ENCODE measurements around the gene LRIG1.

Gene LRIG1

GRCh38 chr3:66441129-66441528 is 59.7 kb downstream of the LRIG1 start:
- no peaks in the 10 kb centered on the region for H4K20me1 ChIP-seq (ENCODE audit: insufficient read depth)
- TF ChIP-seq CTCF (conservative IDR thresholded peaks at IDR 0.05; ENCODE audit: low read depth, low read length): no peak
- peaks cover 50% of the 10 kb centered on the region for H3K79me2 ChIP-seq (ENCODE audit: insufficient read depth, low read depth)
- H3K4me1 ChIP-seq (ENCODE audit: low read depth, poor library complexity, severe bottlenecking): peaks cover 35% of the 10 kb centered on the region
- H2AFZ ChIP-seq (ENCODE audit: low read depth): no peak overlapping the region
- no peak overlapping the region for H3K9ac ChIP-seq
- no peak overlapping the region for H3K4me3 ChIP-seq (IDR thresholded peaks at IDR 0.05; ENCODE audit: insufficient read depth, low read depth, low read length)
- H3K27me3 ChIP-seq (ENCODE audit: insufficient read depth, low read depth): no peaks in the 10 kb centered on the region
- H3K36me3 ChIP-seq (ENCODE audit: insufficient read depth): no peaks in the 10 kb centered on the region
- no peak overlapping the region for H3K27ac ChIP-seq
- H3K4me2 ChIP-seq: no peak overlapping the region

- Histone ChIP-seq H3K4me2 (no peak overlapping the region), H3K36me3 (ENCODE audit: insufficient read depth) (no peaks in the 10 kb centered on the region), H3K27ac (no peak overlapping the region), H3K27me3 (ENCODE audit: insufficient read depth, low read depth) (no peaks in the 10 kb centered on the region), H2AFZ (ENCODE audit: low read depth) (no peak overlapping the region), H4K20me1 (ENCODE audit: insufficient read depth) (peaks cover 3% of the 10 kb centered on the region; the same call in 1 of the 2 replicates), H3K79me2 (ENCODE audit: insufficient read depth, low read depth) (peaks cover 54% of the 10 kb centered on the region), H3K4me3 (IDR thresholded peaks at IDR 0.05; ENCODE audit: insufficient read depth, low read depth, low read length) (no peak overlapping the region), H3K9ac (no peak overlapping the region), H3K4me1 (ENCODE audit: low read depth, poor library complexity, severe bottlenecking) (peaks cover 33% of the 10 kb centered on the region)
- no peak for TF ChIP-seq CTCF (conservative IDR thresholded peaks at IDR 0.05; ENCODE audit: low read depth, low read length)
Measured at GRCh38 chr3:66439666-66440344, 61.0 kb downstream of the LRIG1 start.

DNA sequence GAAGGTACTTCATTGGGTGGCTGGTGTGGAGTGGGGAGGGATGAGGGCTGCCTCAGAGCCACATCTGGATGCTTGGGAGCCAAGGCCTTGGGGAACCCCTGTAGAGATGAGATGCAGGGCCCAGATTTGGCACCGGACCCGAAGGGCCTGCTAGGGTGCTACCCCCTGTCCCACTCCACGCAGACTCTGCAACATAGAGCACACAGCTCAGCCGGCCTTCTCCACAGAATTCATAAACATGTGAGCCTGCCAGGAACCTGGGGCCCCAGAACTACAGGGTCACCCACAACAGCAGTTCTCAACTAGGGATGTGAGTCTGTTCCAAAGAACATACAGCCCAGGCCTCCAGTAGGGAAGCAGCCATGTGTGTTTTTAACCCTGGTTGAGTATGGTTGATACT is 62.8 kb downstream of the LRIG1 start:
- TF ChIP-seq CTCF (conservative IDR thresholded peaks at IDR 0.05; ENCODE audit: low read depth, low read length): no peak
- Histone ChIP-seq H3K27me3 (ENCODE audit: insufficient read depth, low read depth) (no peaks in the 10 kb centered on the region), H3K4me3 (IDR thresholded peaks at IDR 0.05; ENCODE audit: insufficient read depth, low read depth, low read length) (no peak overlapping the region), H3K27ac (no peak overlapping the region), H2AFZ (ENCODE audit: low read depth) (no peak overlapping the region), H3K79me2 (ENCODE audit: insufficient read depth, low read depth) (peaks cover 72% of the 10 kb centered on the region), H3K4me1 (ENCODE audit: low read depth, poor library complexity, severe bottlenecking) (peaks cover 25% of the 10 kb centered on the region), H3K36me3 (ENCODE audit: insufficient read depth) (no peaks in the 10 kb centered on the region), H3K4me2 (no peak overlapping the region), H4K20me1 (ENCODE audit: insufficient read depth) (peaks cover 3% of the 10 kb centered on the region; the same call in 1 of the 2 replicates), H3K9ac (no peak overlapping the region)

- H3K79me2 ChIP-seq (ENCODE audit: insufficient read depth, low read depth): peaks cover 78% of the 10 kb centered on the region
- no peak overlapping the region for H3K27ac ChIP-seq
- H2AFZ ChIP-seq (ENCODE audit: low read depth): no peak overlapping the region
- H3K27me3 ChIP-seq (ENCODE audit: insufficient read depth, low read depth): no peaks in the 10 kb centered on the region
- peaks cover 19% of the 10 kb centered on the region for H3K4me1 ChIP-seq (ENCODE audit: low read depth, poor library complexity, severe bottlenecking)
- H3K9ac ChIP-seq: no peak overlapping the region
- peaks cover 3% of the 10 kb centered on the region; the same call in 1 of the 2 replicates for H4K20me1 ChIP-seq (ENCODE audit: insufficient read depth)
- no peak overlapping the region for H3K4me2 ChIP-seq
- no peaks in the 10 kb centered on the region for H3K36me3 ChIP-seq (ENCODE audit: insufficient read depth)
- TF ChIP-seq CTCF (conservative IDR thresholded peaks at IDR 0.05; ENCODE audit: low read depth, low read length): no peak
- no peak overlapping the region for H3K4me3 ChIP-seq (IDR thresholded peaks at IDR 0.05; ENCODE audit: insufficient read depth, low read depth, low read length)
Measured at GRCh38 chr3:66437341-66437929, 63.4 kb downstream of the LRIG1 start.

Measured in KMS-11 (cell line).